Activated CD8-positive, alpha-beta memory T cell treated with anti-CD3 and anti-CD28 coated beads, Interleukin-2, amount 50 U/mL, for 1 hour (primary cell): Measurements from ENCODE around the gene NEO1.
"Not testable (repeated sequence)": the region's sequence is repeated elsewhere in the genome, so short reads cannot be mapped to it uniquely, and the experiment has no call there.

Experiments
- DNase-seq: peaks from one replicate; pipeline ENCODE4 v3.0.0-alpha.2; 2020; ENCODE audit errors: extremely low read depth

The NEO1 gene

GRCh38 chr15:73265536-73266153 is 213.4 kb downstream of the NEO1 start:
- DNase-seq: no peak

- no peak for DNase-seq
Measured at GRCh38 chr15:73268457-73268856, 216.2 kb downstream of the NEO1 start.

GRCh38 chr15:73270366-73271097 is 218.3 kb downstream of the NEO1 start:
- no peak for DNase-seq

GRCh38 chr15:73273181-73274002 is 221.1 kb downstream of the NEO1 start:
- DNase-seq: no peak

GRCh38 chr15:73275862-73276261 is 223.6 kb downstream of the NEO1 start:
- no peak for DNase-seq

- no peak for DNase-seq
Measured at GRCh38 chr15:73282567-73283365, 230.5 kb downstream of the NEO1 start.

GRCh38 chr15:73283366-73283962 is 231.2 kb downstream of the NEO1 start:
- no peak for DNase-seq

- no peak for DNase-seq
Measured at GRCh38 chr15:73284090-73284716, 231.9 kb downstream of the NEO1 start.

GRCh38 chr15:73286311-73286710 is 234.0 kb downstream of the NEO1 start:
- no peak for DNase-seq

GRCh38 chr15:73287019-73287418 is 234.8 kb downstream of the NEO1 start:
- DNase-seq: no peak

- no peak for DNase-seq
Measured at GRCh38 chr15:73291441-73291840, 239.2 kb downstream of the NEO1 start.

- DNase-seq: no peak
Measured at GRCh38 chr15:73293773-73294172, 241.5 kb downstream of the NEO1 start.

- DNase-seq: no peak
Measured at GRCh38 chr15:73295630-73296286, 243.5 kb downstream of the NEO1 start.

GRCh38 chr15:73296609-73297353 is 244.5 kb downstream of the NEO1 start:
- DNase-seq: no peak

- no peak for DNase-seq
Measured at GRCh38 chr15:73298522-73299245, 246.4 kb downstream of the NEO1 start.

GRCh38 chr15:73300286-73300685 is 248.0 kb downstream of the NEO1 start:
- not testable (repeated sequence) for DNase-seq

- DNase-seq: no peak
Measured at GRCh38 chr15:73303636-73304035, 251.4 kb downstream of the NEO1 start.

GRCh38 chr15:73305331-73306211 is 253.3 kb downstream of the NEO1 start:
- no peak for DNase-seq
